Measurements from ENCODE around the gene SLC6A7.

Gene SLC6A7

DNA sequence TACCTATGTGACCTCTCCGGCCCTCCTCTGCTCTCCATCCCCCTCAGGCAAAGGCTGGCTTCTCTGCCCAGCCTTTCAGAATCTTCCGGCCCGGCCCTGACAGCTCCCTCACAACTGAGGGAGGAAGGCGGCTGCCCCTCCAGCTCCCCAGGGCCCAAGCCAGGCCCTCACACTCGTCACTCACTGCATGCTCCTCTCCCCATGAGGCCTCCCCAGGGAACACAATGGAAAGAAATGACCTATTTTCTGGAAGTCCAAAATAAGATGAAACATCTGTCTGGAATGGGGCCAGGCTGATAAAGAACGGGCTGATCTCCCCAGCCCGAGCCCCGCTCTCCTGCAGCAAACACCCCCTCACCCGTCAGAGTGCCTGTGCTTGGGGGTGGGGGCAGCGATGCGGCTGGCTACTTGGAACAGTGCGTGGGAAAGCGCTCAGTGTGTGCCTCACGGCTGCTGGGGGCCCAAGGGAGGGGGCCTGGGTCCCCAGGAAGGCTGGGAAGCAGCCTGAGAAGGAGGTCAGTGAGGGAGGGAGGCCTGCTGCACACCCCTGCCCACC lies 45.5 kb upstream of the SLC6A7 start:
- H3K4me3 ChIP-seq (replicated peaks in 1 of 2; ENCODE audit: low read depth in 2 of 2, low read length in 2 of 2) = peak overlapping the region in 1 of 2 donors; percentile 32
- TF ChIP-seq CTCF (IDR thresholded peaks at IDR 0.05; ENCODE audit: low read depth, low read length) = no peak
- peak; percentile 89 to 96 for DNase-seq (ENCODE audit: low read depth in 2 of 2)

- TF ChIP-seq CTCF (IDR thresholded peaks at IDR 0.05; ENCODE audit: low read depth, low read length) = no peak
- DNase-seq (ENCODE audit: low read depth in 2 of 2) = no peak
Measured at GRCh38 chr5:150144879-150145278, 45.0 kb upstream of the SLC6A7 start.

DNA sequence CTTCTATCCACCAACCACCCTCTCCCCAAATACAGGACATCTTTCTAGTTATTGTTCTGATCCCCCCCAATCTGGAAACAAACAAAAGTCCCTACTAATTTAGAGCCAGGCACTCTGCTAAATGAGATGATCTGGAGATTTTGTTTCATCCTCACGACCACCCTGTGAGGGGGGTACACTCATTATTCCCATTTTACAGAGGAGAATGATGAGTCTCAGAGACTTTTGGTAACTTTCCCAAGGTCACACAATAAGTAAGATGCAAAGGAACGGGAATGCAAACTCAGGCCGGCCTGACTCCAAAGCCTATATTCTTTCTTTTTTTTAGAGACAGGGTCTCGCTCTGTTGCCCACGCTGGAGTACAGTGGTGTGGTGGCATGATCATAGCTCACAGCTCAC lies 43.6 kb upstream of the SLC6A7 start:
- no peak overlapping the region for H3K4me3 ChIP-seq (replicated peaks in 1 of 2; ENCODE audit: low read depth in 2 of 2, low read length in 2 of 2)
- no peak for TF ChIP-seq CTCF (IDR thresholded peaks at IDR 0.05; ENCODE audit: low read depth, low read length)
- DNase-seq (ENCODE audit: low read depth in 2 of 2) = no peak

More at GRCh38 chr5:150144879-150145278, 45.0 kb upstream of the SLC6A7 start:
- no peak overlapping the region for H3K4me3 ChIP-seq (replicated peaks in 1 of 2; ENCODE audit: low read depth in 2 of 2, low read length in 2 of 2)

DNA sequence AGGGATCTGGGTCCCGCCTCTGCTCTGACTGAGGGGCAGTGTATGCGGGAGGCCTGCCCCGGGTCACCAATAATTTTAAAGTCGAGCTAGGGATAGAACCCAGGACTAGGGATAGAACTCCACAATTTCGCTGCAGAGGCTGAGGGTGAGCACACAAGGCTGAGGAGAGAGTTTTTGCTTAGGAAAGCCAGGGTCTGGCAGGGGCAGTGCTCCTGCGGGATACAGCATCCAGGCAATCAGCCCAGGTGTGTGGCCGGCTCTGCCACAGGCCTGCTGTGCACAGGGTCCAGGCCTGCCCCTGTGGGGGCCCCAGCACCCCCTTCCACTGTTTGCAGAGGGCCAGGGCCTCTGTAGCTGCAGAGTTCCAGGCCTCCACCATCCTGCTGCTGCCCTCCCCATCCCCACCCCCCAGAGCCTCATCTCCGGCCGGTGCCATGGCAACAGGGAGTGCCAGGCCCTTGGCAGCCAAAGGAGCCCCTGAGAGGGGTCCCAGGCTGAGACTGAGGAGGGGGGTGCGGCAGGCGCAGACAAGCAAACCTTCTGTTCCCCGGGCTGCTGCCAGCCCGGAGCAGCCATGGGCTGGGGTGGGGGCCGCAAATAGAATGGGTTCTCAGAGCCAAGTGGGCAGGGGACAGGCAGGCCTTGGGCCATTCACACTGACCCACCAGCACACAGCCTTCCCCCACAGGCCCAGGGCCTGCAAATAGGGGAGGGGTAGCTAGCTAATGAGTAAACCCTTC lies 42.8 kb upstream of the SLC6A7 start:
- H3K4me3 ChIP-seq (replicated peaks in 1 of 2; ENCODE audit: low read depth in 2 of 2, low read length in 2 of 2) = no peak overlapping the region

GRCh38 chr5:150147670-150148069 lies 42.2 kb upstream of the SLC6A7 start:
- DNase-seq (ENCODE audit: low read depth in 2 of 2) = no peak
- TF ChIP-seq CTCF (IDR thresholded peaks at IDR 0.05; ENCODE audit: low read depth, low read length) = no peak
- H3K4me3 ChIP-seq (replicated peaks in 1 of 2; ENCODE audit: low read depth in 2 of 2, low read length in 2 of 2) = no peak overlapping the region

More for the DNA sequence above, 42.8 kb upstream of the SLC6A7 start:
- DNase-seq (ENCODE audit: low read depth in 2 of 2) = no peak
- TF ChIP-seq CTCF (IDR thresholded peaks at IDR 0.05; ENCODE audit: low read depth, low read length) = no peak

DNA sequence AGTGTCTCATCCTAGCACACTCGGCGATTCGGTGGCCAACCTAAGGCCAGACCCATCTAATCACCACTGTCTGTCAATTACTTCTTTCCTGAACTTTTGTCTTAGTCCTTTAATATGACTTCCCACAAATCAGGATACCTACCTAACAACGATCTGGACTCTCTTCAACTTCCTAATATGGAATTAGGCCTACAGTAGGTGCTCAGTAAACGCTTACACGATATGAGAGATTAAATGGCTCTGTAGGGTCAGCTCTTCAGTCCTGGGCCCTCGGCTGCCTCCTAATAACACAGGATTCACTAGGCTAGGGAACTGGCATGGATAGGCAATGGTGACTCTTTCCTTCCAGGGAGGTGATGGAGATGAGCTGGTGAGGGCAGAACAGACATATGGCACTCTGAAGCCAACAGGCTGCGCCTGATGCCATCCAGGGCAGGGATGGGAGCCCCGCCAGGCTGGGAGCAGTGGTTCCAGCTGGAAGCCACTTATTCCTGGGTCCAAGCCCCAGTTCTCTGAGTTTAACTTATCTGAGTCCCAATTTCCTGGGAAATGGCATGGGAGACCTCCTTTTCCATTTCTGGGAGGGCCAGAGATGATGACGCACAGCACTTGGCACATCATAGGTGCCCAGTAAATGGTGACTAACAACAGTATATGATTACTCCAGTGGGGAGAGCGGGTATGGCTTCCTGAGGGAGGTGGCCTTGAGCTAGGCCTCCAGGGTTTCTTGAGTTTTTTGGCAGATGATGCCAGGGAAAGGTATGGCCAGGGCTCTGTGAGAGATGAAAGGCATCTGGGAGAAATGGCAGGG lies 41.5 kb upstream of the SLC6A7 start:
- peak in 1 of 2 donors; percentile 58 for DNase-seq (ENCODE audit: low read depth in 2 of 2)
- no peak for TF ChIP-seq CTCF (IDR thresholded peaks at IDR 0.05; ENCODE audit: low read depth, low read length)
- H3K4me3 ChIP-seq (replicated peaks in 1 of 2; ENCODE audit: low read depth in 2 of 2, low read length in 2 of 2) = no peak overlapping the region

All from cardiac fibroblast (primary cell).